SU-DHL-6 (cell line): ENCODE data around the gene MARCHF10.

Experiments used
- H2AFZ ChIP-seq: fragments of 200-600 bp; sonication (generic); 2 replicates; pipeline ENCODE4 v1.6.1; 2014; ENCODE audit warnings: low read depth, mild to moderate bottlenecking, moderate library complexity, mixed read lengths, antibody characterized with exemption, low read length; ENCODE audit not compliant: severe bottlenecking
- H3F3A ChIP-seq: fragments of 200-600 bp; shearing (Covaris generic); 2 replicates; pipeline ENCODE4 v1.6.0; 2016; ENCODE audit warnings: antibody characterized with exemption, mild to moderate bottlenecking; ENCODE audit not compliant: insufficient read depth
- H3K27ac ChIP-seq: fragments of 200-600 bp; sonication (generic); 2 replicates; pipeline ENCODE4 v1.5.1; 2016; ENCODE audit warnings: low read depth, mild to moderate bottlenecking, low read length, moderate library complexity, mixed read lengths
- H3K27me3 ChIP-seq: fragments of 200-600 bp; sonication (generic), shearing (Covaris generic); 2 replicates; pipeline ENCODE4 v1.6.0; 2014; ENCODE audit warnings: mild to moderate bottlenecking, low read length
- H3K36me3 ChIP-seq: fragments of 200-600 bp; sonication (generic); 2 replicates; pipeline ENCODE4 v1.6.1; 2014; ENCODE audit warnings: mild to moderate bottlenecking, low read length, mixed read lengths
- H3K4me2 ChIP-seq: fragments of 300-600, 200-600 bp; shearing (Covaris generic), sonication (generic); 2 replicates; pipeline ENCODE4 v1.6.0; 2014; ENCODE audit warnings: low read length, low read depth, mild to moderate bottlenecking; ENCODE audit not compliant: poor library complexity, severe bottlenecking
- H3K4me3 ChIP-seq: fragments of 200-600 bp; sonication (generic); 2 replicates; pipeline ENCODE4 v1.5.1; 2014; ENCODE audit warnings: antibody characterized with exemption, low read length, mild to moderate bottlenecking, mixed read lengths; ENCODE audit not compliant: insufficient read depth, poor library complexity, severe bottlenecking
- H3K79me2 ChIP-seq: fragments of 200-600 bp; sonication (generic); 2 replicates; pipeline ENCODE4 v1.6.1; 2014; ENCODE audit warnings: mild to moderate bottlenecking, low read length, moderate library complexity; ENCODE audit not compliant: insufficient read depth
- H3K9ac ChIP-seq: fragments of 200-600 bp; sonication (generic); 2 replicates; pipeline ENCODE4 v1.7.0; 2014; ENCODE audit warnings: mild to moderate bottlenecking, low read length
- H3K9me2 ChIP-seq: fragments of 200-600 bp; sonication (generic); replicated peaks from 2 replicates; pipeline ENCODE4 v1.6.1; 2014; ENCODE audit warnings: low read length; ENCODE audit not compliant: insufficient read depth
- H3K9me3 ChIP-seq: fragments of 200-600 bp; sonication (generic); 2 replicates; pipeline ENCODE4 v1.6.1; 2014; ENCODE audit warnings: low read length, mixed read lengths; ENCODE audit not compliant: insufficient read depth
- H4K20me1 ChIP-seq: fragments of 200-600 bp; sonication (generic); 2 replicates; pipeline ENCODE4 v1.6.1; 2014; ENCODE audit warnings: low read depth, mild to moderate bottlenecking, antibody characterized with exemption, low read length, moderate library complexity, mixed read lengths
- EZH2phosphoT487 ChIP-seq: fragments of 200-600 bp; sonication (generic), shearing (Covaris generic); conservative IDR thresholded peaks from 2 replicates; pipeline ENCODE4 v1.6.1; 2018; ENCODE audit warnings: mild to moderate bottlenecking, antibody characterized with exemption, low read length, moderate library complexity, mixed read lengths
- TF ChIP-seq, protein P1 (sequence below): fragments of 200-600 bp; sonication (generic); IDR thresholded peaks from one replicate; pipeline ENCODE4 v1.5.1; 2017; ENCODE audit warnings: antibody characterized with exemption, mild to moderate bottlenecking, low read length, moderate library complexity; ENCODE audit not compliant: insufficient read depth, poor library complexity, severe bottlenecking

Gene MARCHF10

GRCh38 chr17:62793919-62794665, 14.0 kb downstream of the MARCHF10 start:
- Histone ChIP-seq H3K9ac (no peak overlapping the region), H3K9me3 (no peaks in the 10 kb centered on the region), H3K79me2 (no peaks in the 10 kb centered on the region), H3F3A (no peaks in the 10 kb centered on the region), H4K20me1 (no peaks in the 10 kb centered on the region), H3K4me2 (no peak overlapping the region), H3K9me2 (no peaks in the 10 kb centered on the region), H3K4me3 (no peak overlapping the region), H3K36me3 (no peaks in the 10 kb centered on the region), H3K27ac (no peak overlapping the region), H2AFZ (no peak overlapping the region), H3K27me3 (no peaks in the 10 kb centered on the region)
- TF ChIP-seq, protein P1, sequence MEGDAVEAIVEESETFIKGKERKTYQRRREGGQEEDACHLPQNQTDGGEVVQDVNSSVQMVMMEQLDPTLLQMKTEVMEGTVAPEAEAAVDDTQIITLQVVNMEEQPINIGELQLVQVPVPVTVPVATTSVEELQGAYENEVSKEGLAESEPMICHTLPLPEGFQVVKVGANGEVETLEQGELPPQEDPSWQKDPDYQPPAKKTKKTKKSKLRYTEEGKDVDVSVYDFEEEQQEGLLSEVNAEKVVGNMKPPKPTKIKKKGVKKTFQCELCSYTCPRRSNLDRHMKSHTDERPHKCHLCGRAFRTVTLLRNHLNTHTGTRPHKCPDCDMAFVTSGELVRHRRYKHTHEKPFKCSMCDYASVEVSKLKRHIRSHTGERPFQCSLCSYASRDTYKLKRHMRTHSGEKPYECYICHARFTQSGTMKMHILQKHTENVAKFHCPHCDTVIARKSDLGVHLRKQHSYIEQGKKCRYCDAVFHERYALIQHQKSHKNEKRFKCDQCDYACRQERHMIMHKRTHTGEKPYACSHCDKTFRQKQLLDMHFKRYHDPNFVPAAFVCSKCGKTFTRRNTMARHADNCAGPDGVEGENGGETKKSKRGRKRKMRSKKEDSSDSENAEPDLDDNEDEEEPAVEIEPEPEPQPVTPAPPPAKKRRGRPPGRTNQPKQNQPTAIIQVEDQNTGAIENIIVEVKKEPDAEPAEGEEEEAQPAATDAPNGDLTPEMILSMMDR = no peak
- no peak for TF ChIP-seq EZH2phosphoT487

DNA sequence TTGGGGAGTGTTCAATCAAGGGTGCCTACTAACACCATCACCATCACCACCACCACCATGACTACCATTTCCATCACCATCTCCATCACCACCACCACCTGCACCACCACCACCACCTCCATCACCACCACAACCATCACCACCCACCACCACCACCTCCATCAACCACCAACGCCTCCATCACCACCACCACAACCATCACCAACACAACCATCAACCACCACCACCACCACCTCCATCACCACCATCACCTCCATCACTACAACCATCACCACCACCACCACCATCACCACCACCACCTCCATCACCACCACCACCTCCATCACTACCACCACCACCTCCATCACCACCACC, 15.7 kb downstream of the MARCHF10 start:
- no peak overlapping the region for H3K27ac ChIP-seq

DNA sequence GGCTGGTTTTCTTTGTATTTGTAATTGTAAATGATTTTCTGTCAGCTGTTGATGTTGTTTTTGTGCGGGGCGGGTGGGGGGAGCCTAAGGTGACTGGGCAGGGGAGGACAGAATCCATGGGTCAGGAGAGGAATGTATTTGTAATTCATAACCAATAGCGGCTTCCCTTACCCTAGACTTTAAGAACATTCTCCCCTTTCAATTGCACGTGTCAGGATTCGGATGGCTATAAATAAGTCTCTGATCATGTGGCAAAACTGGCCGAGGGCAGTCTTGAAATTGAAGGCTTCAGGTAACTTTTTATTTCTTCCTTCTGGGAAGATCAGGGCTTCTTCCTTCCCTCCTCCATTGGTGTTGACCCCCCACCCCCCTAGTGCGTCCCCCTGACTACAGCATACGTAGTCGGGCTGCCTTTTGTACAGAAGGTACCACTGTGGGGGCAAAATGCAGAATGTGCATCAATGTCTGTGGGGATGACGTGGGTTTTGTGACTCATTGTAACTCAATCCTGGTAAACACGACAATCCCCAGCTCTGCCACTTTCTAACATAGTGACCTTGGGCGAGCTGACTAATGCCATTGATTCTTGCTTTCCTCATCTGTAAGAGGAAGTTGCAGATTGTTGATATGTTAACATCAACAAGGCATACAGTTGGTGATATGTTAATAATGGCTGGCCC, 16.2 kb downstream of the MARCHF10 start:
- H3K36me3 ChIP-seq = no peaks in the 10 kb centered on the region
- no peaks in the 10 kb centered on the region for H4K20me1 ChIP-seq
- H3F3A ChIP-seq = no peaks in the 10 kb centered on the region
- H3K4me3 ChIP-seq = no peak overlapping the region
- H2AFZ ChIP-seq = no peak overlapping the region
- no peak overlapping the region for H3K9ac ChIP-seq
- H3K79me2 ChIP-seq = no peaks in the 10 kb centered on the region
- H3K9me2 ChIP-seq = no peaks in the 10 kb centered on the region
- no peaks in the 10 kb centered on the region for H3K27me3 ChIP-seq
- no peak overlapping the region for H3K27ac ChIP-seq
- no peak for TF ChIP-seq EZH2phosphoT487
- TF ChIP-seq, protein P1 = no peak
- no peaks in the 10 kb centered on the region for H3K9me3 ChIP-seq
- no peak overlapping the region for H3K4me2 ChIP-seq

More for the DNA sequence above, 15.7 kb downstream of the MARCHF10 start:
- H3K9ac ChIP-seq = no peak overlapping the region
- no peak for TF ChIP-seq EZH2phosphoT487
- TF ChIP-seq, protein P1 = no peak
- no peak overlapping the region for H3K4me3 ChIP-seq
- no peaks in the 10 kb centered on the region for H3K36me3 ChIP-seq
- H3K9me2 ChIP-seq = no peaks in the 10 kb centered on the region
- no peaks in the 10 kb centered on the region for H3K9me3 ChIP-seq
- H3K4me2 ChIP-seq = no peak overlapping the region
- no peak overlapping the region for H2AFZ ChIP-seq
- H3K27me3 ChIP-seq = no peaks in the 10 kb centered on the region
- no peaks in the 10 kb centered on the region for H3K79me2 ChIP-seq
- no peaks in the 10 kb centered on the region for H4K20me1 ChIP-seq
- H3F3A ChIP-seq = no peaks in the 10 kb centered on the region
